T1000 (cell line): ENCODE measurements around the gene LAGE3.
A peak's percentile ranks its signal among the peaks of the same experiment; 100 is the strongest.

Experiments
- DNase-seq: peaks from one replicate; lab custom pipeline; 2025; ENCODE audit warnings: mixed read lengths; lab: John Stamatoyannopoulos, UW

LAGE3 gene

DNA sequence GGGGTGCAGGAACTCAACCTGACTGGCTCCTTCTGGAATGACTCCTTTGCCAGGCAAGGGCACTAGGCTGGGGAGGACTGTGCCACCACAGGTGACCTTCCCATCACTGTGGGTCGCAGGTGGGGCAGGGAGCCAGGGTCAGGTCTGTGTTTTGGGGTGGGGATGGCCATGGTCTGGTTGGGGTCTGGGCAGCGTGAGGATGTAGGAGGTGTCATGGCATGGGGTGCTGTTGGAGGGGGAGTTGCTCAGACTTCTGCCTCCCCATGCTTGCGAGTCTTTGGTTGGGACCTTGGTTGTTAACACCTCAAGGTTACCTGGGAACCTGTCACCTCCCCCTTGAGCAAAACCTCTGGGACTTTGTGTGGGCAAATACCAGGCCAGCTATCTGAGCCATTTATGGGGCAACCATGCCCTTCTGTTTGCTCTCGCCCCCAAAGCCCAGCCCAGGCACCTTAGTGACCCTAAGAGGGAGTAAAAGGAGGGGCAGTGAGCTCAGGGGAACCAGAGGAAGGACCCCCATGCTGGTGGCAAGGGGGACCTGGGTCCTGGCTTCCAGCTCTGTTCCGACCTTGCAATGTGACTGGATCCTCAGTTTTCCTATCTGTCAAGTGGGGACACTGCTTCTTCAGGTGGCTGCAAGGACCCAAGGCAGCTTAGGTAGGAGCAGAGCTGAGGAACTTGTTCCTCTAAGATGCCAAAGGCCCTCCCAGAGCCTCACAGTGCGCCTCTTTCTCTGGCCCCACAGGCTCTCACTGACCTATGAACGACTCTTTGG lies 44.5 kb downstream of the LAGE3 start:
- no peak for DNase-seq

DNA sequence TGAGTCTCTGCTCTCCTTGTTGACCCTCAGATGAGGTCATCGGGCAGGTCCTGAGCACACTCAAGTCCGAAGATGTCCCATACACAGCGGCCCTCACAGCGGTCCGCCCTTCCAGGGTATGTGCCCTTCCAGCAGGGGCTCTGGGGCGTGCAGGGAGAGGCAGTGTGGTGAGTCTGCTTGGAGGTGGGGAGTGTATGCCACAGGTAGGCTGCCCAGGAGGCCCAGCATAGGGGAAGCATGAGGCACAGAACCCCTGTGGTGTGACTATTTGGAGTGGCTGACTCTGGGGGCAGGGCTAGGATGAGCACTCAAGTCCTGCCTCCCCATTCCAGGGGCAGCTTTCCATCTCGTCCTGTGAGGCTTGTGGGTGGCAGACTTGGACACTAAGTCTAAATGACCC lies 45.5 kb downstream of the LAGE3 start:
- DNase-seq: no peak

DNA sequence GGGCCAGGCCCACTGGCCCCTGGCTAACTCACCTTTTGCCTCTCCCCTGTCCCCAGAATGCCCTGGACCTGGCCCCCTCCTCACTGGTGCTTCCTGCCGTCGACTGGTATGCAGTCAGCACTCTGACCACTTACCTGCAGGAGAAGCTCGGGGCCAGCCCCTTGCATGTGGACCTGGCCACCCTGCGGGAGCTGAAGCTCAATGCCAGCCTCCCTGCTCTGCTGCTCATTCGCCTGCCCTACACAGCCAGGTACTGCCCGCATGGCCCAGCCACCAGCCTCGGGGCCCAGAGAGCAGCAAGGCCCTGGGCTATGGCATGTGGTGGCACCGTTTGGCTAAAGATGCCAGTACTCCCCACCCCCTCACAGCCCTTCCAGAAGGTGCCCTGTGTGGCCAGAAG lies 46.9 kb downstream of the LAGE3 start:
- no peak for DNase-seq

DNA sequence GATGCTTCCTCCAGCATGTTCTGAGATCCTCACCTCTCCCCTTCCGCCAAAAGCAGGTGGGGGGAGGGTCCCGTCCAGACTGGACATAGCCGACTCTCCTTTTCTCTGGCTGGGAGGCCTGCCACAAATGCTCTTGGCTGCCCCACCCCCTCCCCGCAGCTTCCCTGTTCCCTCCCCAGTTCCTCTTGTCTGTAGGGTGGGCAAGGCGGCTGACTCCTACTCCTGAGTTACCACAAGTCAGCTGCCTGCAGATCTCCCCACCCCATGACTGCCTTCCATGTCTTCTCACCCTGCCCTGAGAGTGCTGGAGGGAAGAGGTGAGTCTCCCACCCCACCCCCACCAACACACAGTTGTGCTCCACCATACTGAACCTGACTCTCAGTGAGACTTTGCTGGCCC lies 47.7 kb downstream of the LAGE3 start:
- DNase-seq: no peak

DNA sequence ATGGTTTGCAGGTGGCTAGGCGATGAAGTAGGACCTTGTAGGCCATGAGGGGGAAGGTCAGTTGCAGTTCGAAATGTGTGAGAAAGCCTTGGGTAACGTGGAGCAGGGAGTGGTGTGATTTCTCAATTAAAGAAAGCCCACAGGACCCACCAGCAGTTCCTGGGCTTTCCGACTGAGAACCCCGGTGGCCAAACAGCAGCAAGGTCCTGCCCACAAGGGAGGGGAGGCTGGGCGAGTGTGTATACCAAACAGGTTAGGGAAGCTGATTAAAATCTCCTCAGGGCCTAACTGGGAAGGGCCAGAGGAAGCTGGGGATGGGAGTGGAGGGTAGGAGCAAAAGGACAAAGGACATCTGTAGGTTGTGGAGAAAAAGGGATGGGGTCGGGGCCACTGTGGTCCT lies 48.2 kb downstream of the LAGE3 start:
- DNase-seq: no peak

DNA sequence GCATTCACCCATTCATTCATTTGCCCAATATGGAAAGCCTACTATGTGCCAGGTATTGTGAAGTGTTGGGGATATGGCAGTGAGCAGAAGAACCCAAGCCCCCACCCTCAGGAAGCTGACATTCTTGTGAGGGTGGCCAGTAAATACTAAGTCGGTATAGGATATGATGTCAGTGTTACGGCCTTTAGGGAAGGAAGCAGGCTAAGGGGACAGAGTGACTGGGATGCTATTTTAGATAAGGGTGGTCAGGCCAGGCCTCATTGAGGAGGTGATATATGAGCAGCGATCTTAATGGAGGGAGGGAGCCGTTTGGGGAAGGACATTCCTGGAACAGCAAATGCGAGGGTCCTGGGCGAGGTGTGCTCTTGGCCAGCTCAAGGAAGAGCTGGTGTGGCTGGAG lies 48.6 kb downstream of the LAGE3 start:
- no peak for DNase-seq

DNA sequence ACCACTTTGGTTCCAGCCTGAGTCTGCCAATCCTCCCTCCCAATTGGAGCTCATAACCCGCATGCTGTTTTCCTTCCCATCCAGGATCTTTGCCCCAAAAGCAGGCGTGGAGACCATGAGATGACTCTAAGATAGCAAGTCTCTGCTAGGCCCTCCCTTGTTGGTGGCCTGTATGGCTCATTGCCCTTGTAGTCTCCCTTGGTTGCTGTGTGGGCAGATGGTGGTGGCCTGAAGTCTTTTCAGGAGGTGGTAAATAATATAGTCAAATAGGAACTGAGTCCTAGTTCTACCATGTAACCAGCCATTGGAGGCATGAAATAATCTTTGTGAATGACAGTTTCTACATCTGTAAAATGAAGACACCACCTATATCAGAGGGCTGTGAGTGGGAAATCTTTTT lies 49.4 kb downstream of the LAGE3 start:
- no peak for DNase-seq

DNA sequence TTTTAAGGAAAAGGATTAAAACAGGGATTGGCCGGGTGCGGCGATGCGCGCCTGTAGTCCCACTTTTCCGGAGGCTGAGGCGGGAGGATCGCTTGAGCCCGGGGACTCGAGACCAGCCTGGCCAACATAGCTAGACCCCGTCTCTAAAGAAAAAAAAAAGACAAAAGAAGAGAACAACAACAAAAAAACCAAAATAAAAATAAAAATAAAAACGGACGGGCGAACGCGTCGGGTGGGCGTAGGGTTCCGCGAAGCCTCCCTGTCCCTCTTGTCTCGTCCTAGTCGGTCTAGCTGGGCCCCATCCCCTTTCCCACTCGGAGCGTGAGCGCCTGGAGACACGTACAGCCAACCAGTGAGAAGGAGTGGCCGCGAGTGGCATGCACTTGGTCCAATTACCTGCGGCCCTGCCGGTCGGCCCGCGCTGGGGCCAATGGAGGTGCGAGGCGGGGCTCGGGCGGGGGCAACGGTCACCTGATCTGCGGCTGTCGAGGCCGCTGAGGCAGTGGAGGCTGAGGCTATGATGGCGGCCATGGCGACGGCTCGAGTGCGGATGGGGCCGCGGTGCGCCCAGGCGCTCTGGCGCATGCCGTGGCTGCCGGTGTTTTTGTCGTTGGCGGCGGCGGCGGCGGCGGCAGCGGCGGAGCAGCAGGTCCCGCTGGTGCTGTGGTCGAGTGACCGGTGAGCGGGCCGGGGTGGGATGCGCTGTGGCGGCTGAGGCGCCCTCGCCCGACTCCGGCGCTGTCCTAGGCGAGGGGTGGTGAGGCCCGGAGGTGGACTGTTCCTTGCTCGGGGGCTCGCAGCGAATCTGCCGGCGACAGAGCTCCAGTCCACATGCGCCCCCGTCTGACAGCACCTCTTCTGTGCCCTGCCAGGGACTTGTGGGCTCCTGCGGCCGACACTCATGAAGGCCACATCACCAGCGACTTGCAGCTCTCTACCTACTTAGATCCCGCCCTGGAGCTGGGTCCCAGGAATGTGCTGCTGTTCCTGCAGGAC lies 50.6 kb downstream of the LAGE3 start, which contains the start of gene ATP6AP1:
TSS of gene ATP6AP1 (plus strand) at position 502 of the 996 bp plus-strand sequence. CDS start at position 518, 16 bp downstream.
- peak; percentile 71 for DNase-seq
